Forelimb muscle (tissue), 1 donor: ENCODE results near the gene LY6G5C. TPM values are rescaled to one million over a fixed set of nuclear protein-coding genes. Genes with fewer than 3 reads are reported as not detected.

Source experiments
- polyA plus RNA-seq: library from polyadenylated mRNA; unstranded; fragments of 120-200 nt; gene quantifications from one replicate; pipeline ENCODE4 v1.2.1, GENCODE V29; 2013; ENCODE audit not compliant: insufficient read length

LY6G5C gene
- polyA plus RNA-seq, 1 donor: 2.7 TPM

Other genes starting within 250 kb of the LY6G5C start
- gene MICB, start 182.9 kb downstream of the LY6G5C start, polyA plus RNA-seq: 1.1 TPM
- gene MCCD1, start 152.1 kb downstream of the LY6G5C start, polyA plus RNA-seq: not detected
- 368 TPM for gene DDX39B, start 139.1 kb downstream of the LY6G5C start, polyA plus RNA-seq
- 3.0 TPM for gene ATP6V1G2, start 134.5 kb downstream of the LY6G5C start, polyA plus RNA-seq
- 16.8 TPM for gene NFKBIL1, start 133.5 kb downstream of the LY6G5C start, polyA plus RNA-seq
- gene LTA, start 108.8 kb downstream of the LY6G5C start, polyA plus RNA-seq: 0.18 TPM
- not detected for gene TNF, start 105.5 kb downstream of the LY6G5C start, polyA plus RNA-seq
- gene LTB, start 98.6 kb downstream of the LY6G5C start, polyA plus RNA-seq: 1.1 TPM
- gene LST1, start 94.8 kb downstream of the LY6G5C start, polyA plus RNA-seq: 7.4 TPM
- gene NCR3, start 88.1 kb downstream of the LY6G5C start, polyA plus RNA-seq: 0.24 TPM
- gene AIF1, start 65.8 kb downstream of the LY6G5C start, polyA plus RNA-seq: 13.4 TPM
- 133 TPM for gene PRRC2A, start 60.4 kb downstream of the LY6G5C start, polyA plus RNA-seq
- gene BAG6, start 28.4 kb downstream of the LY6G5C start, polyA plus RNA-seq: 200 TPM
- gene APOM, start 25.2 kb downstream of the LY6G5C start, polyA plus RNA-seq: 4.3 TPM
- 12.1 TPM for gene C6orf47, start 20.3 kb downstream of the LY6G5C start, polyA plus RNA-seq
- 14.1 TPM for gene GPANK1, start 16.1 kb downstream of the LY6G5C start, polyA plus RNA-seq
- 125 TPM for gene CSNK2B, start 15.0 kb downstream of the LY6G5C start, polyA plus RNA-seq
- 11.5 TPM for gene LY6G5B, start 11.1 kb downstream of the LY6G5C start, polyA plus RNA-seq
- 43.8 TPM for gene ABHD16A, start 22.3 kb upstream of the LY6G5C start, polyA plus RNA-seq
- gene LY6G6F, start 25.8 kb upstream of the LY6G5C start, polyA plus RNA-seq: not detected
- gene LY6G6D, start 34.3 kb upstream of the LY6G5C start, polyA plus RNA-seq: 0.47 TPM
- 0.62 TPM for gene LY6G6C, start 40.7 kb upstream of the LY6G5C start, polyA plus RNA-seq
- 1.2 TPM for gene MPIG6B, start 42.3 kb upstream of the LY6G5C start, polyA plus RNA-seq
- gene DDAH2, start 48.2 kb upstream of the LY6G5C start, polyA plus RNA-seq: 108 TPM
- 102 TPM for gene CLIC1, start 55.5 kb upstream of the LY6G5C start, polyA plus RNA-seq
- 14.2 TPM for gene MSH5, start 58.9 kb upstream of the LY6G5C start, polyA plus RNA-seq
- 3.0 TPM for gene SAPCD1, start 81.6 kb upstream of the LY6G5C start, polyA plus RNA-seq
- 2.9 TPM for gene VWA7, start 96.3 kb upstream of the LY6G5C start, polyA plus RNA-seq
- 46.5 TPM for gene VARS1, start 114.7 kb upstream of the LY6G5C start, polyA plus RNA-seq
- gene LSM2, start 125.9 kb upstream of the LY6G5C start, polyA plus RNA-seq: 55.3 TPM
- gene HSPA1L, start 134.2 kb upstream of the LY6G5C start, polyA plus RNA-seq: 5.0 TPM
- gene HSPA1A, start 134.5 kb upstream of the LY6G5C start, polyA plus RNA-seq: 72.3 TPM
- gene HSPA1B, start 146.7 kb upstream of the LY6G5C start, polyA plus RNA-seq: 48.9 TPM
- gene NEU1, start 181.8 kb upstream of the LY6G5C start, polyA plus RNA-seq: 15.0 TPM
- 0.37 TPM for gene SLC44A4, start 197.9 kb upstream of the LY6G5C start, polyA plus RNA-seq
- gene EHMT2, start 216.6 kb upstream of the LY6G5C start, polyA plus RNA-seq: 29.3 TPM
- gene ZBTB12, start 221.0 kb upstream of the LY6G5C start, polyA plus RNA-seq: 9.5 TPM
- 3.0 TPM for gene C2, start 246.7 kb upstream of the LY6G5C start, polyA plus RNA-seq